Activated T-cell treated with anti-CD3 and anti-CD28 coated beads for 24 hours (primary cell): ENCODE results near the gene PIEZO1.
"Not testable (repeated sequence)": the region's sequence is repeated elsewhere in the genome, so short reads cannot be mapped to it uniquely, and the experiment has no call there.

Experiments used
- DNase-seq: peaks from one replicate; pipeline ENCODE4 v3.0.0-alpha.2; 2020; ENCODE audit warnings: low read depth

The PIEZO1 gene

GRCh38 chr16:88783391-88784073 is 1.5 kb downstream of the PIEZO1 start:
- no peak for DNase-seq

GRCh38 chr16:88782454-88783390 is 2.3 kb downstream of the PIEZO1 start:
- DNase-seq, result peak; percentile 74

GRCh38 chr16:88781140-88782077 is 3.6 kb downstream of the PIEZO1 start:
- DNase-seq, result peak; percentile 70

- DNase-seq, result no peak
These were observed 4.6 kb downstream of the PIEZO1 start for GRCh38 chr16:88780142-88781062.

DNA sequence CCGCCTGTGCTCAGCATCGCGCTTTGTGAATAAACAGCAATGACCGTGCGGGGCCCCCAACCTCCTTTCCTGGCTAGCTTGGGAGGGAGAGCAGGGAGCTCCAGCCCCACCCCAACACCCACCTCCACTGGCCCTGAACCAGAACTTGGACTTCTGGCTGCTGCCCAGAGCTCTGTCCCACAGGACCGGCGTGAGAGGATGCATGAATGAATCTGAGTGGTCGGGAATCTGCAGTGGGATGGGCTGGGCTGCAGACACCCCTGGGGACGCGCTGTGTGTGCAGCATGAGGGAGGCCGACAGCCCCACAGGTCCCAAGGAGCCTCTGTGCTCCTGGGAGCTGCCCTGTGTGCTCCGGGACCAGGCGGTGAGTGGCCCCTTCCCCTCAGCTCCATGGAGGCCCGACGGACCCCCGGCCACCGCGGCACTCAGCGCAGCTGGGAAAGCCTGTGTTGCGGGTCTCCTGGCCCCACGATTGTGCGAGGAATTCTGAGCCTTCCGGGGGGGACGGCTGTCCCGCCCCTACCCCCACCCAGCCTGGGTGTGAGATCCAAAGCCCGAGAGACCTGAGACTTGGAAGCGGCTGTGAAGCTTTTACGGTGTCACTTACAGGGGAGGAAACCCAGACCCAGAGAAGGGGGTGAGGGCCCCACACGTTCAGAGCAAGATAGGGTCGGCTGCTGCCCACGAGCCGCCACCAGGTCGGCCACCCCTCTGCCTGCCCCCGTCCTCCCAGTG is 5.4 kb downstream of the PIEZO1 start:
- DNase-seq, result no peak

DNA sequence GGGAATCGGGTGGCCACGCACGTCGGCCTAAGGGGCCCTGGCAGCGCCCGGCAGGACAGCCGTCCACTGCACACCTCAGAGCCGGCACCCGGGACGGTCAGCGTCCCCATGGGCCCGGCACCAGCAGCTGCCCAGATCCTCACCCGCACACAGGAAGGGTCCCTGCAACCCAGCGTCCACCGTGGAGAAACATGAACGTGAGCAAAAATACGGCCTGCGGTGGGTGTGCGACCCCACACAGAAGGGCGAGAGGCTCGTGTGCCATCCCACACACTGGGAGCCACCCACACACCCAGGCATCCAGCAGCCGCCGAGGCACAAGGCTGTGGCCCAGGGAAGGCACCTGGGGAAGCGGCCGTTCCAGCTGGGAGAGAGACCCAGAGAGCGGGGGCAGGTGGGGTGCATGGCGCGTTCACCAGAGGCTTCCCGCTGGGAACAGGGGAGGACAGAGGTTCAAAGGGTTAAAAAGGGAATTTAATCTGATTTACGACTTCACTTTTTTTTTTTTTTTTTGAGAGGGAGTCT is 6.4 kb downstream of the PIEZO1 start:
- no peak for DNase-seq

GRCh38 chr16:88778271-88778525 is 6.8 kb downstream of the PIEZO1 start:
- DNase-seq, result no peak

DNA sequence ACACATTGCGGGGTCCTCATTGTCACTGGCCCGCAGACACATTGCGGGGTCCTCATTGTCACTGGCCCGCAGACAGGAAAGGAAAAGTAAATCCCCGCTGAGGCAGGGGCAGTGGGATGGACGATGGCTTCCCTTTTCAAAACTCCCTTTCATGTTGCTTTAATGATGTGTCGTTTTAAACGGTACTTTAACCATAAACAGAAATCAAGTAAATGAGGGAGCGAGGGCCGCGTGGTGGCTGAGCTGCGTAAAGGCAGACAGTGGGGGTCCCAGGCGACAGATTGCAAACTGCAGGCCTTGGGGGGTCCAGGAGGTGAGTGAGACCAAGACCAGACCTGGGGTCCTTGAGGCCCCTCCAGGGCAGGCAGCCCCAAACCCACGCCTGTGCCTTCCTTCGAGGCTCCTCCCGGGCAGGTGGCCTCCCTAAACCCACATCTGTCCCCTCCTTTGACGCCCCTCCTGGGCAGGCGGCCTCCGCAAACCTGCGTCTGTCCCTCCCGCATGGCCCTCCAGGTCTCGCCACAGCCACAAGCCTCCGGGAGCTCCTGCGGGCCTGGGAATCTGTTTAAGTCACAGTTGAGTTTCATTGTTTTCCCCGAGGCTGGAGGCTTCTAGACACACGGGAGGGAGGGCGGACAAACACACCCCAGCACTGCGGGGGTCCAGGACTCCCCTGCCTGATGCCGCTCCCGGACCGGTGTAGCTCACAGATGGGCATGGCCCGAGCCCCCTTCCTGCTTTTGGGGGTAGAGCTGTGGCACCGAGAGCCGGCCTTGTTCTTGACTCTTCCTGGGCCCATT is 7.3 kb downstream of the PIEZO1 start:
- DNase-seq, result no peak

- DNase-seq, result no peak
These were observed 9.2 kb downstream of the PIEZO1 start for GRCh38 chr16:88775825-88776224.

- no peak for DNase-seq
These were observed 10.3 kb downstream of the PIEZO1 start for GRCh38 chr16:88774544-88775393.

- no peak for DNase-seq
These were observed 11.2 kb downstream of the PIEZO1 start for GRCh38 chr16:88773812-88774291.

GRCh38 chr16:88772871-88773811 is 11.9 kb downstream of the PIEZO1 start:
- no peak for DNase-seq

DNA sequence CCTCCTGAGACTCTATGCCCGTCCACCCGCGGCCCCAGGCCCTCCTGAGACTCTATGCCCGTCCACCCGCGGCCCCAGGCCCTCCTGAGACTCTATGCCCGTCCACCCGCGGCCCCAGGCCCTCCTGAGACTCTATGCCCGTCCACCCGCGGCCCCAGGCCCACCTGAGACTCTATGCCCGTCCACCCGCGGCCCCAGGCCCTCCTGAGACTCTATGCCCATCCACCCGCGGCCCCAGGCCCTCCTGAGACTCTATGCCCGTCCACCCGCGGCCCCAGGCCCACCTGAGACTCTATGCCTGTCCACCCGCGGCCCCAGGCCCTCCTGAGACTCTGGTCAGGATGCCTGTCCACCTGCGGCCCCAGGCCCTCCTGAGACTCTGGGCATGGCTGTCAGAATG is 13.2 kb downstream of the PIEZO1 start:
- not testable (repeated sequence) for DNase-seq

- DNase-seq, result no peak
These were observed 13.7 kb downstream of the PIEZO1 start for GRCh38 chr16:88771294-88771772.

DNA sequence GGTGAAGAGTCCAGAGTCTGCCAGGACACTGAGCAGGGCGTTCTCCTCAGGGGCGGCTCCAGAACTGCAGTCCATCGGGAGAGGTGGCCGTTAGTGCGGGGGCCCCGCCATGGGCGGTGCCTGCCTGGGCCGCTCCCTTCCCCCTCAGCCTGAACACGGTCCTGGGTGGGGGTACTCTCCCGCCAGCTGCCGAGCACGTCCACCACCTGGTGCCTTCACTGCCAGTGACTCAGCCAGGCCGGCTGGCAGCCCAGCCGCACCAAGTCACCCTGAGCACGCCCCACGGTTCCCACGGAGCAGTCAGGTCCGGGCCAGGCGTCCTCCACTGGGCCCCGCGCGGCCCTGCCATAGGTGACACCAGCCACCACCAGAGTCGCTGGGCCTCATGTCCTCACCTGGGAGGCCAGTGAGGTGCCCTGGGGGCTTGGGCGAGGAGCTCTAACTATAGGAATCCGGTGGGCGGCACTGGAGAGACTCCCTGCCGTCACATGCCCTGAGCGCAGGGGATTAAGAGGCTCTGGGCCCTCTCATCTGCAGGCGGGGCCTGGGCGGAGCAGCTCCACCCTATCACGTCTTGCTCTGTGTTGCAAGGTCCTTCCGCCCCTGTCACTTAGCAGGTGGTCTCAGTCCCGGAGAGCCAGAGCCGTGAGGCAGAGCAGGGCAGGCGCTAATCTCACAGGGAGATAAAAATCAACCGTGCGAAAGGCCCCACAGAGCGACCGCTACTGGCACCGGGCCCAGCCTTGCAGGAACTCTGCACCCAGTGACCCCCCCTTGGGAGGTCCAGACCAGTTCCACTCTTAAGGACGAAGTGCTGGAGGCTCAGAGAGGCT is 14.3 kb downstream of the PIEZO1 start:
- DNase-seq, result no peak
